ENCODE data around the gene RABEP1. TPM values are rescaled to one million over a fixed set of nuclear protein-coding genes. Genes with fewer than 3 reads are reported as not detected.

Gene RABEP1
- polyA plus RNA-seq, 1 of the 3 experiments (the other 2 are of a cell fraction), result 9.7 TPM

- Histone ChIP-seq H4K20me1 (ENCODE audit: insufficient read depth) (no peaks in the 10 kb centered on the region), H3K9me3 (no peaks in the 10 kb centered on the region), H3K9ac (no peak overlapping the region), H3K27ac (ENCODE audit: low read depth in 2 of 2, low read length in 1 of 2) (no peak overlapping the region), H3K4me2 (no peak overlapping the region), H3F3A (replicated peaks; ENCODE audit: insufficient read depth) (no peaks in the 10 kb centered on the region), H3K9me2 (no peaks in the 10 kb centered on the region), H2AFZ (ENCODE audit: low read depth) (no peak overlapping the region), H3K4me3 (ENCODE audit: low read depth in 2 of 2, low read length in 1 of 2) (no peak overlapping the region), H3K36me3 (replicated peaks in 1 of 2; ENCODE audit: control insufficient read depth in 1 of 2, insufficient read depth in 2 of 2, low read length in 1 of 2) (no peaks in the 10 kb centered on the region), H3K4me1 (ENCODE audit: control insufficient read depth in 1 of 2, insufficient read depth in 2 of 2, low read depth in 1 of 2, low read length in 1 of 2) (no peaks in the 10 kb centered on the region; a peak in 1 of 4 replicates), H3K79me2 (ENCODE audit: insufficient read depth) (no peaks in the 10 kb centered on the region), H3K27me3 (ENCODE audit: insufficient read depth) (no peaks in the 10 kb centered on the region)
- ChIA-PET CTCF (no interaction called here), POLR2A (no interaction called here)
- WGBS (ENCODE audit: low lambda C conversion rate), result 60% methylated on average over 1 of the region's 1 CpG
- DNase-seq, result no peak
- TF ChIP-seq FOSL2 (IDR thresholded peaks at IDR 0.05; ENCODE audit: borderline replicate concordance, low read depth), result no peak
- no peak for TF ChIP-seq ZBTB33 (IDR thresholded peaks at IDR 0.05; ENCODE audit: borderline replicate concordance, low read depth)
- TF ChIP-seq RCOR1 (IDR thresholded peaks at IDR 0.05; ENCODE audit: low read length), result no peak
- no peak for TF ChIP-seq SMC3 (IDR thresholded peaks at IDR 0.05; ENCODE audit: low read depth, low read length)
- TF ChIP-seq POLR2AphosphoS5 (IDR thresholded peaks at IDR 0.05; ENCODE audit: low read depth, low read length), result no peak
- TF ChIP-seq JUND (IDR thresholded peaks at IDR 0.05), result no peak
- TF ChIP-seq YY1 (IDR thresholded peaks at IDR 0.05; ENCODE audit: low read depth), result no peak
- TF ChIP-seq RAD21 (IDR thresholded peaks at IDR 0.05; ENCODE audit: low read length), result no peak
- no peak for TF ChIP-seq ELF1 (IDR thresholded peaks at IDR 0.05)
- no peak for TF ChIP-seq RXRA (IDR thresholded peaks at IDR 0.05; ENCODE audit: borderline replicate concordance, low read depth)
- TF ChIP-seq FOXM1 (IDR thresholded peaks at IDR 0.05; ENCODE audit: low read depth), result no peak
- no peak for TF ChIP-seq CTCF (IDR thresholded peaks at IDR 0.05)
- no peak for TF ChIP-seq MEF2A (IDR thresholded peaks at IDR 0.05; ENCODE audit: borderline replicate concordance, low read depth)
- TF ChIP-seq RFX5 (IDR thresholded peaks at IDR 0.05; ENCODE audit: low read length), result no peak
- TF ChIP-seq TAF1 (IDR thresholded peaks at IDR 0.05; ENCODE audit: borderline replicate concordance, low read depth, low read length), result no peak
- TF ChIP-seq USF2 (IDR thresholded peaks at IDR 0.05; ENCODE audit: borderline replicate concordance, low read depth, low read length), result no peak
- no peak for TF ChIP-seq TCF12 (IDR thresholded peaks at IDR 0.05)
These were observed 21.5 kb upstream of the RABEP1 start for GRCh38 chr17:5260542-5260941.
